Mesenchymal stem cell (in vitro differentiated cells and primary cell): ENCODE measurements around the gene CD8B.
"Not testable (repeated sequence)": the region's sequence is repeated elsewhere in the genome, so short reads cannot be mapped to it uniquely, and the experiment has no call there.

Experiments used
- DNase-seq: peaks from one replicate; pipeline ENCODE4 v3.0.0-alpha.2; 2013
- H2AFZ ChIP-seq: one replicate; pipeline ENCODE4 v1.6.1; 2013; ENCODE audit warnings: low read depth, mild to moderate bottlenecking, control low read depth, inconsistent platforms, low read length, moderate library complexity
- H2AK5ac ChIP-seq: 2 replicates; pipeline ENCODE4 v1.6.1; 2013; ENCODE audit warnings: low read length, moderate library complexity, mild to moderate bottlenecking, inconsistent platforms; ENCODE audit not compliant: severe bottlenecking
- H2BK120ac ChIP-seq: one replicate; pipeline ENCODE4 v1.6.1; 2013; ENCODE audit warnings: low read depth, mild to moderate bottlenecking, inconsistent platforms, low read length, moderate library complexity
- H2BK12ac ChIP-seq, 2 experiments: one replicate each; pipeline ENCODE4 v1.6.1; 2013; ENCODE audit warnings: inconsistent platforms in 2 of 2, low read length in 2 of 2, mild to moderate bottlenecking in 2 of 2, moderate library complexity in 2 of 2, control low read depth in 1 of 2
- H2BK15ac ChIP-seq: one replicate; pipeline ENCODE4 v1.6.1; 2013; ENCODE audit warnings: mild to moderate bottlenecking, low read depth, inconsistent platforms; ENCODE audit not compliant: poor library complexity, severe bottlenecking
- H2BK5ac ChIP-seq: 2 replicates; pipeline ENCODE4 v1.6.1; 2013; ENCODE audit warnings: low read depth, mild to moderate bottlenecking, low read length, control low read depth, inconsistent platforms; ENCODE audit not compliant: poor library complexity, severe bottlenecking
- H3K14ac ChIP-seq, 2 experiments: one replicate each; pipeline ENCODE4 v1.6.1; 2013; ENCODE audit warnings: inconsistent platforms in 2 of 2, low read length in 2 of 2, control low read depth in 1 of 2, mild to moderate bottlenecking in 1 of 2, moderate library complexity in 1 of 2
- H3K18ac ChIP-seq, 2 experiments: one replicate each; pipeline ENCODE4 v1.6.1; 2013; ENCODE audit warnings: inconsistent platforms in 2 of 2, low read length in 2 of 2, control low read depth in 1 of 2, low read depth in 1 of 2, mild to moderate bottlenecking in 1 of 2
- H3K23ac ChIP-seq, 2 experiments: one replicate each; pipeline ENCODE4 v1.6.1; 2013; ENCODE audit warnings: inconsistent platforms in 2 of 2, low read length in 2 of 2, mild to moderate bottlenecking in 2 of 2, moderate library complexity in 2 of 2, control low read depth in 1 of 2
- H3K27ac ChIP-seq: 2 replicates; pipeline ENCODE4 v1.5.1; 2013; ENCODE audit warnings: mild to moderate bottlenecking, moderate library complexity, low read length, control low read depth, inconsistent platforms; ENCODE audit not compliant: poor library complexity, severe bottlenecking
- H3K27me3 ChIP-seq, 2 experiments: 2 replicates each; pipeline versions ENCODE4 v1.6.1 to v1.7.0; 2013; ENCODE audit warnings: low read length in 2 of 2, mild to moderate bottlenecking in 2 of 2, moderate library complexity in 2 of 2, control low read depth in 1 of 2, inconsistent platforms in 1 of 2; ENCODE audit not compliant: control insufficient read depth in 1 of 2, insufficient read depth in 1 of 2
- H3K36me3 ChIP-seq, 2 experiments: 2 replicates each; pipeline versions ENCODE4 v1.6.1 to v1.7.0; 2013; ENCODE audit warnings: low read length in 2 of 2, control low read depth in 1 of 2, inconsistent platforms in 1 of 2, low read depth in 1 of 2, mild to moderate bottlenecking in 1 of 2; ENCODE audit not compliant: insufficient read depth in 2 of 2, control insufficient read depth in 1 of 2
- H3K4ac ChIP-seq, 2 experiments: one replicate each; pipeline ENCODE4 v1.6.1; 2013; ENCODE audit warnings: inconsistent platforms in 2 of 2, low read length in 2 of 2, mild to moderate bottlenecking in 2 of 2, moderate library complexity in 2 of 2, control low read depth in 1 of 2, low read depth in 1 of 2
- H3K4me1 ChIP-seq: 2 replicates; pipeline ENCODE4 v1.6.1; 2013; ENCODE audit warnings: low read depth, low read length, control low read depth; ENCODE audit not compliant: control insufficient read depth, insufficient read depth
- H3K4me2 ChIP-seq: 2 replicates; pipeline ENCODE4 v1.6.1; 2013; ENCODE audit warnings: low read length, mild to moderate bottlenecking, inconsistent platforms; ENCODE audit not compliant: poor library complexity, severe bottlenecking
- H3K4me3 ChIP-seq, 2 experiments: 2 replicates each; pipeline versions ENCODE4 v1.5.1 to v1.7.0; 2013; ENCODE audit warnings: low read length in 2 of 2, mild to moderate bottlenecking in 2 of 2, control low read depth in 1 of 2, low read depth in 1 of 2; ENCODE audit not compliant: insufficient read depth in 1 of 2
- H3K79me1 ChIP-seq: replicated peaks from 2 replicates; pipeline ENCODE4 v1.6.1; 2013; ENCODE audit warnings: mild to moderate bottlenecking, control low read depth, low read length, inconsistent platforms; ENCODE audit not compliant: poor library complexity, severe bottlenecking
- H3K9ac ChIP-seq: 2 replicates; pipeline ENCODE4 v1.7.0; 2013; ENCODE audit warnings: mild to moderate bottlenecking, low read length, moderate library complexity
- H3K9me3 ChIP-seq: 2 replicates; pipeline ENCODE4 v1.7.0; 2013; ENCODE audit warnings: mild to moderate bottlenecking, low read length; ENCODE audit not compliant: control insufficient read depth
- H4K8ac ChIP-seq: one replicate; pipeline ENCODE4 v1.6.1; 2013; ENCODE audit warnings: inconsistent platforms, mild to moderate bottlenecking, low read length, moderate library complexity
- H4K91ac ChIP-seq: one replicate; pipeline ENCODE4 v1.6.1; 2013; ENCODE audit warnings: mild to moderate bottlenecking, low read length, inconsistent platforms
- WGBS: methylation state at CpG from one replicate; pipeline ENCODE4 v1.1.7; 2013; ENCODE audit warnings: mixed read lengths; 5-methylcytosine and 5-hydroxymethylcytosine counted together

Gene CD8B

DNA sequence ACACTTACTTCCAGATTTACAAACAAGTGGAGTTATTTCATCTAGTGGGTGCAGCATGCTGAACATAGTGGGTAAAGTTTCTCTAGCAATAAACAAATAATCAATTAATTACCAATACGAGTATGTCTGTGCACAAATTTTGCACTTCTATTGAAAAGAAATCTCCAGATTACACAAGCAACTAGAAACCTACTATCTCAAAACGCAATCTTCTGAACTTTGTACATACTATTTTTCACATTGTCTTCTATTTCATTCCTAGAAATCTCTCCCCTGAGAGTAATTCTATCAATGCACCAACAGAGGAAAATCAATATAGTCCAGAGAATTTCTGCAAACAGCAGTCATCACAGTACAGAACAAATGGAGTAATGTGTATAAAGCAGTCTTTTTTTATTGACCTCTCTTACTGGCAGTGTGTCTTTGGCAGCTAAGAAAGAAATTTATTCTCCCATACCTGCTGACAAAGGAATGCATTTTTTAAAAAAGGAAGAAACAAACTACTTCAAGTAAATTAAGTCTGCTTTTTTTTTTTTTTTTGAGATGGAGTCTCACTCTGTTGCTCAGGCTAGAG lies 7.3 kb upstream of the CD8B start:
- not testable (repeated sequence) for H3K27ac ChIP-seq
- WGBS = 86% methylated on average over 1 of the region's 2 CpGs

GRCh38 chr2:86862380-86862703 lies 656 bp upstream of the CD8B start:
- H4K8ac ChIP-seq, H3K9ac ChIP-seq, H3K4me1 ChIP-seq, H3K27ac ChIP-seq, H4K91ac ChIP-seq, H3K9me3 ChIP-seq, H2BK5ac ChIP-seq, H3K79me1 ChIP-seq, H3K18ac ChIP-seq, H3K4me2 ChIP-seq, H2AK5ac ChIP-seq, H3K14ac ChIP-seq, DNase-seq, H3K36me3 ChIP-seq, H3K23ac ChIP-seq, H2AFZ ChIP-seq, H2BK120ac ChIP-seq, H3K4ac ChIP-seq, H3K4me3 ChIP-seq, H2BK12ac ChIP-seq, H2BK15ac ChIP-seq: not testable (repeated sequence)
- 30% methylated on average over 2 of the region's 12 CpGs for WGBS
- H3K27me3 ChIP-seq = peaks cover 6 to 11% of the 10 kb centered on the region in 2 experiments

More for the DNA sequence above, 7.3 kb upstream of the CD8B start:
- H2BK120ac ChIP-seq, H3K27me3 ChIP-seq, H3K23ac ChIP-seq, H3K36me3 ChIP-seq, H3K4me1 ChIP-seq, H3K4ac ChIP-seq, H3K18ac ChIP-seq, H3K14ac ChIP-seq, H2AK5ac ChIP-seq, H4K8ac ChIP-seq, H2BK12ac ChIP-seq, H2AFZ ChIP-seq, DNase-seq, H2BK5ac ChIP-seq, H3K4me3 ChIP-seq, H3K4me2 ChIP-seq, H3K9ac ChIP-seq, H4K91ac ChIP-seq, H3K79me1 ChIP-seq, H2BK15ac ChIP-seq, H3K9me3 ChIP-seq: not testable (repeated sequence)

DNA sequence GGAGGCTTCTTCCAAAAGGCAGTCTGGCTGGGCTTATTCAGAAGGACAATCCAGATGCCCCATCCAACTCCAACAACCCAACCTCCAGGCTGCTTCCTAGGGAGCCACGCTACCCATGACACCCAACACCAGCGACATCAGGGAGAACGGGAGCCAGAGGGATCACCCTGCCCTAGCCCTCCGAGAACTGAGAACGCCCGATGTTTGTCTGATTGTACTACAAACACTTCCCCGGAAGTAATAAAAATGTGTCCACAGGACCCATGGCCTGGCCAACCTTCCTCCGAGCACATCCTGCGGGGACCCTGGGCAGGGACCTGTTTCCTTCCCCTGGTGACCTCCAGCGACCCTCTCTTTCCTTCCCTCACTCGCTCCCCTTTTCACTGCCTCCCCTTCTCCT lies 511 bp downstream of the CD8B start:
- not testable (repeated sequence) for H2AK5ac ChIP-seq, H4K8ac ChIP-seq, H3K23ac ChIP-seq, H3K4me3 ChIP-seq, H3K9me3 ChIP-seq, H2BK120ac ChIP-seq, H2BK12ac ChIP-seq, DNase-seq, H3K4me1 ChIP-seq, H2BK15ac ChIP-seq, H4K91ac ChIP-seq, H3K9ac ChIP-seq, H2BK5ac ChIP-seq, H3K4me2 ChIP-seq, H3K4ac ChIP-seq, H3K18ac ChIP-seq, H3K79me1 ChIP-seq, H3K36me3 ChIP-seq, H2AFZ ChIP-seq, H3K14ac ChIP-seq, H3K27ac ChIP-seq
- H3K27me3 ChIP-seq = peaks cover 6 to 11% of the 10 kb centered on the region in 2 experiments
- 65% methylated on average over 10 of the region's 11 CpGs for WGBS

- DNase-seq = not testable (repeated sequence)
- WGBS = 86% methylated on average over 8 of the region's 8 CpGs
Measured at GRCh38 chr2:86860573-86860972, 1.1 kb downstream of the CD8B start.

More at GRCh38 chr2:86860573-86860972, 1.1 kb downstream of the CD8B start:
- not testable (repeated sequence) for H3K23ac ChIP-seq, H3K79me1 ChIP-seq, H2BK120ac ChIP-seq, H3K9ac ChIP-seq, H3K4me2 ChIP-seq, H2BK5ac ChIP-seq, H4K8ac ChIP-seq, H2AFZ ChIP-seq, H3K9me3 ChIP-seq, H3K27ac ChIP-seq, H3K14ac ChIP-seq, H2BK15ac ChIP-seq, H3K36me3 ChIP-seq, H4K91ac ChIP-seq, H3K4ac ChIP-seq, H3K18ac ChIP-seq, H3K4me3 ChIP-seq, H2BK12ac ChIP-seq, H2AK5ac ChIP-seq, H3K4me1 ChIP-seq
- peaks cover 6 to 11% of the 10 kb centered on the region in 2 experiments for H3K27me3 ChIP-seq
